H1 (cell line): ENCODE measurements around the gene UBE2E2. TPM values are rescaled to one million over a fixed set of nuclear protein-coding genes. Genes with fewer than 3 reads are reported as not detected.

ENCODE experiments used
- CTCF ChIA-PET: fragments of 300-600 bp; sonication (Branson Sonifier 250); formaldehyde crosslinking; loops from one replicate; lab custom pipeline; 2021; ENCODE audit not compliant: partially characterized antibody; lab: Charles Lee
- POLR2A ChIA-PET: fragments of 300-600 bp; sonication (Branson Sonifier 250); formaldehyde crosslinking; loops from one replicate; lab custom pipeline; 2021; ENCODE audit warnings: inconsistent platforms; ENCODE audit not compliant: partially characterized antibody; lab: Charles Lee
- DNase-seq, 2 experiments: peaks; one replicate each; pipeline versions ENCODE4 v3.0.0 to v3.0.0-alpha.2; 2010 to 2022; ENCODE audit warnings: low spot score in 2 of 2, low read depth in 1 of 2, mixed read lengths in 1 of 2
- FAIRE-seq: peaks from 2 replicates; lab custom pipeline; 2011; peaks lifted over from hg19 to GRCh38; lab: Jason Lieb, UNC
- H2AFZ ChIP-seq: 2 replicates; pipeline ENCODE4 v1.8.1; 2012; ENCODE audit warnings: low read length, inconsistent platforms
- H2AK5ac ChIP-seq: 2 replicates; pipeline ENCODE4 v1.6.1; 2013; ENCODE audit warnings: low read depth, low read length
- H2BK120ac ChIP-seq: replicated peaks from 2 replicates; pipeline ENCODE3; 2013; ENCODE audit warnings: low read depth, low read length, inconsistent platforms
- H2BK12ac ChIP-seq: 2 replicates; pipeline ENCODE4 v1.6.1; 2013; ENCODE audit warnings: low read depth, low read length
- H2BK15ac ChIP-seq: 2 replicates; pipeline ENCODE4 v1.6.1; 2013; ENCODE audit warnings: low read length
- H2BK20ac ChIP-seq: 2 replicates; pipeline ENCODE4 v1.6.1; 2013; ENCODE audit warnings: low read length
- H2BK5ac ChIP-seq: 2 replicates; pipeline ENCODE4 v1.6.1; 2013; ENCODE audit warnings: low read depth, low read length
- H3K14ac ChIP-seq: 2 replicates; pipeline ENCODE4 v1.6.1; 2013; ENCODE audit warnings: inconsistent platforms; ENCODE audit not compliant: insufficient read length
- H3K18ac ChIP-seq: 2 replicates; pipeline ENCODE4 v1.6.1; 2013; ENCODE audit warnings: low read length; ENCODE audit errors: extremely low read depth
- H3K23ac ChIP-seq: 2 replicates; pipeline ENCODE4 v1.6.1; 2013; ENCODE audit warnings: inconsistent platforms; ENCODE audit not compliant: insufficient read length
- H3K23me2 ChIP-seq: 2 replicates; pipeline ENCODE4 v1.6.1; 2013; ENCODE audit warnings: low read depth, low read length
- H3K27ac ChIP-seq: 2 replicates; pipeline ENCODE4 v1.6.1; 2011; ENCODE audit warnings: low read depth, low read length, inconsistent platforms
- H3K27me3 ChIP-seq, 4 experiments: replicated peaks in 1 of 4; 1 replicate in 1 of 4; 2 replicates in 3 of 4; pipeline versions ENCODE4 v1.6.1 to v1.8.1; 2011 to 2013; ENCODE audit warnings: low read length in 3 of 4, mild to moderate bottlenecking in 3 of 4, inconsistent platforms in 2 of 4, mixed read lengths in 2 of 4, moderate library complexity in 1 of 4; ENCODE audit not compliant: control insufficient read depth in 3 of 4, insufficient read depth in 3 of 4; ENCODE audit errors: extremely low read depth in 1 of 4
- H3K36me3 ChIP-seq, 4 experiments: 2 replicates each; pipeline versions ENCODE4 v1.6.1 to v1.8.1; 2011 to 2013; ENCODE audit warnings: mild to moderate bottlenecking in 4 of 4, low read length in 3 of 4, moderate library complexity in 2 of 4, control low read depth in 1 of 4, inconsistent platforms in 1 of 4; ENCODE audit not compliant: insufficient read depth in 4 of 4, control insufficient read depth in 2 of 4
- H3K4ac ChIP-seq: replicated peaks from 2 replicates; pipeline ENCODE3; 2013; ENCODE audit warnings: low read length, low read depth, mixed read lengths, inconsistent platforms; ENCODE audit not compliant: insufficient read length
- H3K4me1 ChIP-seq, 4 experiments: replicated peaks in 1 of 4; 1 replicate in 1 of 4; 2 replicates in 3 of 4; pipeline versions ENCODE4 v1.6.1 to v1.8.1; 2011 to 2013; ENCODE audit warnings: low read length in 3 of 4, inconsistent platforms in 2 of 4, mixed read lengths in 1 of 4; ENCODE audit not compliant: insufficient read depth in 4 of 4, control insufficient read depth in 3 of 4
- H3K4me2 ChIP-seq, 2 experiments: 2 replicates each; pipeline versions ENCODE4 v1.6.1 to v1.8.1; 2011 to 2013; ENCODE audit warnings: low read depth in 2 of 2, low read length in 2 of 2, control low read depth in 1 of 2, inconsistent platforms in 1 of 2, mild to moderate bottlenecking in 1 of 2; ENCODE audit not compliant: insufficient read depth in 1 of 2
- H3K4me3 ChIP-seq, 4 experiments: fragments of 200-600, 300-600 bp in 1 of 4; sonication (generic), shearing (Covaris generic), sonication (Bioruptor Twin) in 1 of 4; 2 replicates each; pipeline versions ENCODE4 v1.5.1 to v1.8.1; 2011 to 2016; ENCODE audit warnings: low read length in 4 of 4, low read depth in 3 of 4, control low read depth in 2 of 4, inconsistent platforms in 2 of 4, mild to moderate bottlenecking in 2 of 4, mixed read lengths in 1 of 4, moderate library complexity in 1 of 4; ENCODE audit not compliant: insufficient read depth in 2 of 4; ENCODE audit errors: extremely low read depth in 1 of 4
- H3K56ac ChIP-seq: replicated peaks from 2 replicates; pipeline ENCODE3; 2013; ENCODE audit warnings: low read depth, mild to moderate bottlenecking, mixed read lengths, low read length, inconsistent platforms; ENCODE audit not compliant: insufficient read length
- H3K79me1 ChIP-seq: 2 replicates; pipeline ENCODE4 v1.6.1; 2013; ENCODE audit warnings: low read depth, low read length, control low read depth
- H3K79me2 ChIP-seq, 2 experiments: 2 replicates each; pipeline versions ENCODE4 v1.6.1 to v1.8.1; 2012 to 2013; ENCODE audit warnings: low read length in 2 of 2, mild to moderate bottlenecking in 2 of 2, inconsistent platforms in 1 of 2; ENCODE audit not compliant: insufficient read depth in 2 of 2, control insufficient read depth in 1 of 2
- H3K9ac ChIP-seq, 4 experiments: replicated peaks in 1 of 4; 1 replicate in 1 of 4; 2 replicates in 3 of 4; pipeline versions ENCODE4 v1.6.1 to v1.8.1; 2011 to 2013; ENCODE audit warnings: low read depth in 3 of 4, low read length in 3 of 4, control low read depth in 2 of 4, mild to moderate bottlenecking in 2 of 4, moderate library complexity in 2 of 4, inconsistent platforms in 1 of 4; ENCODE audit errors: extremely low read depth in 1 of 4
- H3K9me3 ChIP-seq, 2 experiments: 2 replicates each; pipeline versions ENCODE4 v1.6.1 to v1.8.1; 2012 to 2013; ENCODE audit warnings: mild to moderate bottlenecking in 2 of 2, moderate library complexity in 2 of 2, control low read depth in 1 of 2, inconsistent platforms in 1 of 2, low read depth in 1 of 2, low read length in 1 of 2, mixed read lengths in 1 of 2; ENCODE audit not compliant: insufficient read depth in 2 of 2
- H4K20me1 ChIP-seq, 2 experiments: replicated peaks in 1 of 2; 2 replicates each; pipeline versions ENCODE3 to v1.8.1; 2011 to 2013; ENCODE audit warnings: inconsistent platforms in 2 of 2, low read length in 2 of 2, mild to moderate bottlenecking in 1 of 2; ENCODE audit not compliant: insufficient read depth in 2 of 2, control insufficient read depth in 1 of 2
- H4K5ac ChIP-seq: 2 replicates; pipeline ENCODE4 v1.6.1; 2013; ENCODE audit warnings: low read length, low read depth, mixed read lengths, inconsistent platforms; ENCODE audit not compliant: insufficient read length
- H4K8ac ChIP-seq: 2 replicates; pipeline ENCODE4 v1.8.0; 2013; ENCODE audit warnings: mild to moderate bottlenecking, moderate library complexity, low read length, inconsistent platforms; ENCODE audit not compliant: insufficient read depth; ENCODE audit errors: extremely low read depth
- H4K91ac ChIP-seq: replicated peaks from 2 replicates; pipeline ENCODE3; 2013; ENCODE audit warnings: low read length, mixed read lengths, inconsistent platforms; ENCODE audit not compliant: insufficient read length
- CREB1 ChIP-seq: IDR thresholded peaks from 2 replicates; pipeline ENCODE4 v1.6.1; 2012; ENCODE audit warnings: inconsistent platforms
- CTBP2 ChIP-seq: IDR thresholded peaks from 2 replicates; pipeline ENCODE4 v1.7.0; 2011; ENCODE audit warnings: borderline replicate concordance, mild to moderate bottlenecking, moderate library complexity, mixed read lengths, low read length; ENCODE audit not compliant: insufficient read depth, insufficient read length
- EGR1 ChIP-seq: IDR thresholded peaks from 2 replicates; pipeline ENCODE4 v1.6.1; 2011; ENCODE audit warnings: low read depth, low read length, borderline replicate concordance
- TBP ChIP-seq: IDR thresholded peaks from 2 replicates; pipeline ENCODE4 v1.6.1; 2011; ENCODE audit warnings: low read depth, low read length, improper control_type of control experiment
- TEAD4 ChIP-seq: IDR thresholded peaks from 2 replicates; pipeline ENCODE4 v1.6.1; 2012; ENCODE audit warnings: low read depth, low read length, inconsistent platforms, mixed read lengths
- WGBS, 2 experiments: shearing (Covaris generic) in 1 of 2; methylation state at CpG; one replicate each; pipeline versions ENCODE4 v1.1.6 to v1.1.7; 2013 to 2015; ENCODE audit warnings: low lambda C conversion rate in 2 of 2, mixed read lengths in 2 of 2, inconsistent platforms in 1 of 2, low coverage in 1 of 2, missing lambda C conversion rate in 1 of 2; ENCODE audit not compliant: insufficient replicate concordance in 2 of 2, insufficient coverage in 1 of 2, insufficient read length in 1 of 2; ENCODE audit errors: extremely low coverage in 1 of 2, missing lambda C conversion rate in 1 of 2; 5-methylcytosine and 5-hydroxymethylcytosine counted together
- polyA plus RNA-seq, 7 experiments: library from polyadenylated mRNA; depleted of rRNA in 3 of 7; stranded (reverse) in 5 of 7; unstranded in 2 of 7; fragments of >200 nt in 5 of 7; fragments of 200-250 nt in 2 of 7; gene quantifications; 1 replicate in 5 of 7; 2 replicates in 1 of 7; 4 replicates in 1 of 7; pipeline versions ENCODE4 v1.2.1 to v1.2.3, GENCODE V29; 2011 to 2013; ENCODE audit warnings: missing spikeins in 2 of 7, mixed read lengths in 2 of 7
- total RNA-seq: library from RNA; stranded (reverse); fragmentation: NEBNext Ultra II Directional; extraction: Animal tissue kit (Norgen Biotek cat#: 25700); gene quantifications from 2 replicates; pipeline ENCODE4 v1.2.1, GENCODE V29; 2021

Gene UBE2E2
- total and polyA plus RNA-seq, 2 of the 8 experiments (the other 6 are each of a cell fraction or from before 2014, with no cell fraction given), result 57.6 to 70.6 TPM

- no peak overlapping the region for H4K8ac ChIP-seq
- H2BK12ac ChIP-seq, result no peak overlapping the region
- no peak overlapping the region for H3K18ac ChIP-seq
- H2BK20ac ChIP-seq, result no peak overlapping the region
- H4K20me1 ChIP-seq, result no peaks in the 10 kb centered on the region
- H3K27me3 ChIP-seq, result no peaks in the 10 kb centered on the region
- CTCF ChIA-PET, result interaction anchor here (0.7 kb wide), 1 partner anchor 317 kb away, joined by 3 read pairs; no protein-coding TSS in a partner anchor
- H3K4ac ChIP-seq, result no peak overlapping the region
- no peak overlapping the region for H3K56ac ChIP-seq
- H2AFZ ChIP-seq, result no peak overlapping the region
- H3K4me1 ChIP-seq, result peaks cover 2 to 14% (median 7%) of the 10 kb centered on the region in 4 experiments; a peak in 6 of 7 replicates
- H4K91ac ChIP-seq, result no peak overlapping the region
- no peak overlapping the region for H3K4me2 ChIP-seq
- H3K23me2 ChIP-seq, result no peaks in the 10 kb centered on the region
- H3K14ac ChIP-seq, result no peak overlapping the region
- POLR2A ChIA-PET, result no interaction called here
- H3K9ac ChIP-seq, result no peak overlapping the region
- no peak overlapping the region for H3K4me3 ChIP-seq
- H2BK120ac ChIP-seq, result no peak overlapping the region
- H4K5ac ChIP-seq, result no peak overlapping the region
- TF ChIP-seq EGR1, result no peak
- no peak for TF ChIP-seq TEAD4
- TF ChIP-seq CTBP2, result no peak
- no peak for TF ChIP-seq TBP
- TF ChIP-seq CREB1, result no peak
- 92% methylated on average over 8 of the region's 8 CpGs; no CpG with 5 or more reads in 1 of the 2 experiments for WGBS, 2 experiments
- no peaks in the 10 kb centered on the region; the same call in 1 of the 2 replicates for H3K79me1 ChIP-seq
- H2AK5ac ChIP-seq, result no peak overlapping the region
- no peak overlapping the region for H3K23ac ChIP-seq
- no peak for FAIRE-seq
- no peaks in the 10 kb centered on the region for H3K79me2 ChIP-seq
- H2BK5ac ChIP-seq, result no peak overlapping the region
- no peak for DNase-seq
- H3K36me3 ChIP-seq, result no peaks in the 10 kb centered on the region
- H3K9me3 ChIP-seq, result no peaks in the 10 kb centered on the region
- H2BK15ac ChIP-seq, result no peak overlapping the region
- H3K27ac ChIP-seq, result no peak overlapping the region
These were observed 404.2 kb downstream of the UBE2E2 start for GRCh38 chr3:23607184-23607847.
